Immature natural killer cell (primary cell): Measurements from ENCODE around the gene AQP2. TPM values are rescaled to one million over a fixed set of nuclear protein-coding genes. Genes with fewer than 3 reads are reported as not detected.

Experiments
- DNase-seq, 3 donors: peaks; one replicate each; pipeline ENCODE4 v3.0.0; 2022; ENCODE audit warnings: mixed read lengths in 1 of 3
- H3K27ac Mint-ChIP-seq, 6 donors: one replicate each; pipeline ENCODE4 v1.8.0; 2020; ENCODE audit warnings: mixed read lengths in 6 of 6, mild to moderate bottlenecking in 5 of 6, inconsistent platforms in 4 of 6, moderate library complexity in 3 of 6
- H3K27me3 Mint-ChIP-seq, 3 donors: one replicate each; pipeline ENCODE4 v1.8.0; 2020 to 2021; ENCODE audit warnings: low read depth in 3 of 3, mild to moderate bottlenecking in 3 of 3, mixed read lengths in 3 of 3, moderate library complexity in 3 of 3, inconsistent platforms in 1 of 3
- H3K36me3 Mint-ChIP-seq, 3 donors: one replicate each; pipeline ENCODE4 v1.8.0; 2020; ENCODE audit warnings: mixed read lengths in 3 of 3, inconsistent platforms in 2 of 3, mild to moderate bottlenecking in 2 of 3
- H3K4me1 Mint-ChIP-seq, 2 donors: one replicate each; pipeline ENCODE4 v1.8.0; 2020; ENCODE audit warnings: inconsistent platforms in 2 of 2, mild to moderate bottlenecking in 2 of 2, mixed read lengths in 2 of 2, moderate library complexity in 1 of 2
- H3K4me3 Mint-ChIP-seq, 5 donors: one replicate each; pipeline ENCODE4 v1.8.0; 2020; ENCODE audit warnings: mild to moderate bottlenecking in 5 of 5, mixed read lengths in 5 of 5, inconsistent platforms in 3 of 5, moderate library complexity in 3 of 5
- H3K9me3 Mint-ChIP-seq, 6 donors: one replicate each; pipeline ENCODE4 v1.8.0; 2020; ENCODE audit warnings: mild to moderate bottlenecking in 6 of 6, mixed read lengths in 6 of 6, inconsistent platforms in 4 of 6, moderate library complexity in 3 of 6
- polyA plus RNA-seq, 3 donors: library from polyadenylated mRNA; unstranded; fragments of 300-500 nt; fragmentation: Illumina TruSeq; gene quantifications; one replicate each; pipeline ENCODE4 v1.2.3, GENCODE V29; 2021

Gene AQP2
- polyA plus RNA-seq, 3 donors from 2014 or later = not detected

DNA sequence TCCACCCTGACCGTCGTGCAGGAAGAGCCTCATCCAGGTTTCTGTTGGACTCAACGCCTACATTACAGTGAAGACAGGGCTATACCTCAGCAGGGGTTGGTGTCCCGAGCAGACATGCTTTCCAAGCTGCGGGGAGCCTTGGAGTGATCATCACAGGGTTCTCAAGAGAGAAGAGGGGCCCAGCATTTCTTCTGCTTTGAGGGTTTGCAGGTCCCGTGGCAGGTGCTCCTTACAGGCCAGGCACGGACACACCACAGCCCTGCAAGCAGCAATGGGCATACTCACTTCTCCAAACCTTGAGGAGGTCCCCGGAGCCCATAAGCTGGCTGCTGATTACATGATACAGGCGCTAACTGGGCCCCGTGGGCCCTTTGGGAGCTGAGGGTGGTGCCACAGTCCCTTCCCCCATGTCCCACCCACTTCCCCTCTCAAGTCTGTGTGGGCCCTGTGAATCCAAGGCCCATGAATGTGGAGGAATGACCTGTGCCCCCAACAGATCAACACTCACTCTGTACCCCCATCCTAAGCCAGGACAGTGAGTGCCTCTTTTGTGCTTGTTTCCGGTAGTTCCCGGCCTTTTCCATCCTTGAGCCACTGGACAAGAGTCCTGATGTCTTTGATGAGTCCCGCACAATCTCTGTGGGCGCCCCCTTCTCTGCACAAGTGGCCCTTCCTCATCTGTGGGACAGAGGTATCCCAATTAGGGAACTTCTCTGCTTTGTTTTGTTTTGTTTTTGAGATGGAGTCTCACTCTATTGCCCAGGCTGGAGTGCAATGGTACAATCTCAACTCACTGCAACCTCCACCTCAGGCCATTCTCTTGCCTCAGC lies 1.1 kb downstream of the AQP2 start:
- Mint-ChIP-seq H3K4me1 (no peaks in the 10 kb centered on the region), H3K4me3 (no peak overlapping the region), H3K9me3 (no peaks in the 10 kb centered on the region), H3K36me3 (no peaks in the 10 kb centered on the region), H3K27ac (no peak overlapping the region), H3K27me3 (peaks cover 5 to 13% (median 6%) of the 10 kb centered on the region in 3 donors)
- DNase-seq = no peak

DNA sequence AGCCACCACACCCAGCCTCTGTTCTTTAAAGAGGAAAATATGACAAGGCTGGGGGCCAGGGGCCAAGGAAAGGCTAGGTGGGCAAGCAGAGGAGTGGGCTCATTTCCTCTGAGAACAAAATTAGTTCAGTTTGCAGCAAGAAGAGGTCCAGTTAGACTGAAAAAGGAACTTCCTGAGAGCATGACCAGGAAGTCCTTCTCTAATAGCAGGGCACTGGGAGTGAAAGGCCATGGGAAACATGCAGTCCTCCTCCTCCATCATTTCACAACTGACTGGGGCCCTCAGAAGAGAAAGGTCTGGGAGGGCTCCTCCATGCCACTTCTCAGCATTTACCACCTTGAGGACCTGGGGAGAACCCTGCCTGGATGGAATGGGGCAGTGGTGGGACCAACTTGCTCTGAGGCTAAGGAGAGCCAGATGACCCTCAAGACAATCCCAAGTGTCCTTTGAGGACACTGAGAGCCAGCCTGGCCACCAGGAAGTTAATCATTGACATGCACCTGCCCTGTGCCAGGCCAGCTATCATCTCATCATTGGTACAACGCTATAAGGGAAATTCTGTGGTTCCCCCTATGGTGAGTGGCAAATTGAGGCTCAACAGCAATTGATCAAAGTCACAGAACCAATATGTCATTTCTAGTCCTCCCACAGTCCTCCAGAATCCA lies 2.0 kb downstream of the AQP2 start:
- peaks cover 5 to 20% (median 10%) of the 10 kb centered on the region in 3 donors for H3K27me3 Mint-ChIP-seq

DNA sequence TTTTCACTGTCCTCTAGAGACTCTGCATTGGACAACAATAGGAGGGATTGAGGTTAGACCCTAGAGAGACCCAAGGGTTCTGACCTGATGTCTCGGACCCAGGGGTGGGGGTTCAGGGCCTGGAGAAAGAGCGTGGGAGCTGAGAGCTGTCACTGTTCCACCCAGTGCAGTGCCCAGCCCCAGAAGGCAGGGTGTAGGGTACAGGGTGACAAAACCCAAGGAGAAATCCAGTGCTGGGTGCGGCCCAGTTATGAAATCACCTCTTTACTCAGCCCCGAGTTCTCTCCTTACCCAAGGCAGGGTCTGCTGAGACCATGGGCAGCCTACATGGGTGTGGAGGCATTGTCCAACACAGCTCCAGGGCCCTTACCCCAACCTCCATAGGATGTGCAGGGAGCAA lies 2.6 kb downstream of the AQP2 start:
- Mint-ChIP-seq H3K4me1 (no peaks in the 10 kb centered on the region), H3K27me3 (peaks cover 7 to 22% (median 10%) of the 10 kb centered on the region in 3 donors), H3K27ac (no peak overlapping the region), H3K36me3 (no peaks in the 10 kb centered on the region), H3K9me3 (no peaks in the 10 kb centered on the region), H3K4me3 (no peak overlapping the region)
- DNase-seq = no peak

More for the DNA sequence above, 2.0 kb downstream of the AQP2 start:
- Mint-ChIP-seq H3K9me3 (no peaks in the 10 kb centered on the region), H3K27ac (no peak overlapping the region), H3K4me1 (no peaks in the 10 kb centered on the region), H3K36me3 (no peaks in the 10 kb centered on the region), H3K4me3 (no peak overlapping the region)
- no peak for DNase-seq

DNA sequence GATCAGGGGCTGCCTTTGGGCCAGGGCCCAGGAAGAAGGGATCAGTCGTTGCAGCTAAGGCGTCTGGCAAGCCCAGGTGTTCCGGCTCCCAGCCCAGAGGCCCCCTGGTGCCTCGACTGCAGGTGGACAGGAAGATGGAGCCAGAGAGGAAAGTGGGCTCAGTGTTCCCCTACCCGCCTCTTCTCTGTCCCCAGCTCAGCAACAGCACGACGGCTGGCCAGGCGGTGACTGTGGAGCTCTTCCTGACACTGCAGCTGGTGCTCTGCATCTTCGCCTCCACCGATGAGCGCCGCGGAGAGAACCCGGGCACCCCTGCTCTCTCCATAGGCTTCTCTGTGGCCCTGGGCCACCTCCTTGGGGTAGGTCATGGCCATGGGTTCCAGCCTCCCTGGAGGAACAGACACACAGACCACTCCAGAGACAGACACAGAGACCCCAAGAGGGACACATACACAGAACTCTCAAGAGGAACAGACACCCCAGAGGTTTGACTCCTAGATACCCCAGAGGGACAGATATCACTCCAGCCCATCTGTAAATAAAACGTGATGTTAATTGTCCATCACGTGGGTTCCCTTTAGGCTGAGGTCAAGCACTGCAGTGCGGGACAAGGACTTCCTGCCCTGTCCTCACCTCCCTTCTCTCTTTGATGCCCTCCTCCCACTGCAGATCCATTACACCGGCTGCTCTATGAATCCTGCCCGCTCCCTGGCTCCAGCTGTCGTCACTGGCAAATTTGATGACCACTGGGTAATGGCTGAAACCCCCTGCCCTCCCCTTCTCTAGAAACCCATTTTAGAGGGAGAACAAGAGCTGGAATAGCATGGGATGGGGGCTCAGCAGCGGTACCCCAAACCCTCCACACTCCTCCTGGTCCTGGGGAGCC lies 3.7 kb downstream of the AQP2 start:
- H3K9me3 Mint-ChIP-seq = no peaks in the 10 kb centered on the region
- no peaks in the 10 kb centered on the region for H3K36me3 Mint-ChIP-seq
- no peak overlapping the region for H3K4me3 Mint-ChIP-seq
- H3K27ac Mint-ChIP-seq = peak overlapping the region in 1 of 6 donors; percentile 11
- peaks cover 11 to 24% (median 12%) of the 10 kb centered on the region in 3 donors for H3K27me3 Mint-ChIP-seq
- no peak for DNase-seq
- no peaks in the 10 kb centered on the region for H3K4me1 Mint-ChIP-seq

DNA sequence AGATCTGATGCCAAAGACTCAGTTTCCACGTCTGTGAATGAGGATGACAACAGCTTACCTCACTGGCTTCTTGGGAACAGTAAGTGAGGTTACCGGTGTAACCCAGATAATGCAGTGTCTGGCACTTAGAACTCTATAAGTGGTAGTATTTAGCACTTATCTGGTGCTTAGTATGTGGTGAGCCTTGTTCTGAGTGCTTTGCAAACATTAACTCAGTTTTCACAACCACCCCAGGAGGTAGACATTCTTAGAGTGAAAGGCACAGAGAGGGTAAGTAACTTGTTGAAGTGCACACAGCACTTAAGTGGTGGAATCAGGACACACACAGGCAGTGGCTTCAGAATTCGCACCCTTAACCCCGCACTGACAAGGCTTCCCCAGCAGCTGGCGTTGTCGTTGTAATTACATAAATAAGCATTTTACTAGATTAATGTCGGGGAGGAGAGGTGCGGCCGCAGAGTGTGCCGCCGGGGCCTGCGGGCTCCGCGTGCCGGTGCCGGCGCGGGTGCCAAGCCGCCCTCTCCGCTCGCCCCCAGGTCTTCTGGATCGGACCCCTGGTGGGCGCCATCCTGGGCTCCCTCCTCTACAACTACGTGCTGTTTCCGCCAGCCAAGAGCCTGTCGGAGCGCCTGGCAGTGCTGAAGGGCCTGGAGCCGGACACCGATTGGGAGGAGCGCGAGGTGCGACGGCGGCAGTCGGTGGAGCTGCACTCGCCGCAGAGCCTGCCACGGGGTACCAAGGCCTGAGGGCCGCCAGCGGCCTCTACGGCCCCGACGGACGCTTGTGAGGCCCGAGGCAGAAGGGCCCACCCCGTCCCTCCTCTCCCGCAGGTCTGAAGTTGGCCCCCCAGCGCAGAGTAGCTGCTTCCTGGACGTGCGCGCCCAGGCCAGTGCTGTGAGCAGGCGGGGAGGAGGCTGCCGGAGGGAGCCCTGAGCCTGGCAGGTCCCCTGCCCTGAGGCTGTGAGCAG lies 4.6 kb downstream of the AQP2 start:
- Mint-ChIP-seq H3K27me3 (peaks cover 10 to 27% (median 18%) of the 10 kb centered on the region in 3 donors), H3K4me3 (no peak overlapping the region), H3K27ac (no peak overlapping the region), H3K9me3 (peaks cover 0 to under 1% (median 0%) of the 10 kb centered on the region in 6 donors), H3K4me1 (peaks cover 0 to under 1% of the 10 kb centered on the region in 2 donors), H3K36me3 (peaks cover 0 to under 1% (median 0%) of the 10 kb centered on the region in 3 donors)
- no peak for DNase-seq

DNA sequence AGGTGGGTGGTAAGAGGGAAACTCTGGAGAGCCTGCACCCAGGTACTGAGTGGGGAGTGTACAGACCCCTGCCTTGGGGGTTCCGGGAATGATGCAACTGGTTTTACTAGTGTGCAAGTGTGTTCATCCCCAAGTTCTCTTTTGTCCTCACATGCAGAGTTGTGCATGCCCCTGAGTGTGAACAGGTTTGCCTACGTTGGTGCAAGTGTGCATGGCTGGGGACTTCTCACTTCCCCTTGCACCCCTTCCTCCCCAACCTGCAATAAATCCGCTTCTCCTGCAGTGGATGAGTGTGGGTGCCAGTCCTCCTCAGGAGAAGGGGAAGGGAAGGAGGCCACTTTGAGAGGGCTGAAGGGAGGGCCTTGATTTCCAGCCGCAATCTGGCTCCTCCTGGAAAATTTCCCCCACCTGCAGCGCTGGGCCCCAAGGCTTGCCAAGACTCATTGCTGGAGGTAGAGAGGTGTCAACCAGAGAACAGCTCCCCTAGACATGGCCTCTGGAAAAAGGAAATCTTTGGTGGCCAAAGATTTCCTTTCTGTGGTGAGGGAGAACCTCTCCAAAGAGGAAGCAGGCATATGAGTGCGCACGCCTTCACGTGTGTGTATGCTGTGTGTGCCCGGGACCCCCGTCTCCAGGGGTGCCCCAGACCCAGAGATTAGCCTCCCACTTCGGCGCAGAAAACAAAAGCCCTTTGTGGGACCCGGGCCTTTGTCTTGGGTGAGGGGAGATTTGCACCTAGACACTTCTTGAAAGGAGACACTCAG lies 5.5 kb downstream of the AQP2 start:
- H3K27me3 Mint-ChIP-seq = peaks cover 11 to 29% (median 25%) of the 10 kb centered on the region in 3 donors
- H3K4me3 Mint-ChIP-seq = no peak overlapping the region
- H3K9me3 Mint-ChIP-seq = peaks cover 0 to 6% (median 0%) of the 10 kb centered on the region in 6 donors
- no peak for DNase-seq
- peaks cover 0 to 7% (median 4%) of the 10 kb centered on the region in 3 donors for H3K36me3 Mint-ChIP-seq
- peaks cover 5 to 9% of the 10 kb centered on the region in 2 donors for H3K4me1 Mint-ChIP-seq
- H3K27ac Mint-ChIP-seq = no peak overlapping the region

DNA sequence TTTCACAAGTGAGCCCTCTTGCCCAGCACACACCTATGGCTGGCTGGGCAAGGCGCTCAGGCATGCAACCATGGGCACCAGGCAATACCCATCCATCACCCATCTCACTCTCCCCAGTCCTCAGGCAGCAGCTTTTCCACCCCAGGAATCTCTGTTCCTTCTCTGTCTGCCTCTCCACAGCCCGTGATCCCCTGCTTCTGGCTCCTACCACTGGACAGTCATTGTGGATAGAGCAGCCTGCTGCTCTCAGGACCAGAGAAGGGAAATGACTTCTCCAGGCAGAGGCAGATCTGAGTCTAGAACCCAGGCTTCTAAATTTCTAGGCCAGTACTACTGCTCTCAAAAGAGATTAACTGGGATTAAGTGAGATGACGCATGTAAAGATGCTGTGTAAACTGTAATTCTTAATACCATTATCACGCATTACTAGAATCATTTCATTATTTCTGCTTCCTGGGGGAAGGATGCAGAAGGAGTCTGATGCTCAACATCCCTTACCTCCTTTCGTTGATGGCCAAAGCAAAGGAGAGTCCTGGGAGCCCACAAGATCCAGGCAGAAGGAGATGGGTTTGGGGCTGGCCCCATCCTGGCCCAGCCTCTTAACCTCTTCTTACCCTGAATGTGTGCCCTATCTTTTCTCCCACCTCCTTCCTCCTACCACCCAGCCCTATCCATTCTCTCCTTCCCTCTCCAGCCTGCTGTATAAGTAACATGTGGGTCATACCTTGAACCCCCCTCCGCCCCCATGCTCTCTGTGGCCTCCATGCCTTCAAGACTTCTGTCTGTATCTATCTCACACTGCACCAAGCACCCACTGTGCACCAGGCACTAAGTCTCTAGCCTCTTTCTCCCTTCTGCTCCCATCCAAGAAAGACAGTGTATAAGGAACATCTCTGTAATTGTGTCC lies 6.4 kb downstream of the AQP2 start:
- no peak for DNase-seq
- Mint-ChIP-seq H3K36me3 (peaks cover 0 to 7% (median 4%) of the 10 kb centered on the region in 3 donors), H3K27ac (no peak overlapping the region), H3K4me1 (peaks cover 5 to 9% of the 10 kb centered on the region in 2 donors), H3K9me3 (peaks cover 0 to 6% (median 0%) of the 10 kb centered on the region in 6 donors), H3K27me3 (peaks cover 10 to 29% (median 24%) of the 10 kb centered on the region in 3 donors), H3K4me3 (no peak overlapping the region)

DNA sequence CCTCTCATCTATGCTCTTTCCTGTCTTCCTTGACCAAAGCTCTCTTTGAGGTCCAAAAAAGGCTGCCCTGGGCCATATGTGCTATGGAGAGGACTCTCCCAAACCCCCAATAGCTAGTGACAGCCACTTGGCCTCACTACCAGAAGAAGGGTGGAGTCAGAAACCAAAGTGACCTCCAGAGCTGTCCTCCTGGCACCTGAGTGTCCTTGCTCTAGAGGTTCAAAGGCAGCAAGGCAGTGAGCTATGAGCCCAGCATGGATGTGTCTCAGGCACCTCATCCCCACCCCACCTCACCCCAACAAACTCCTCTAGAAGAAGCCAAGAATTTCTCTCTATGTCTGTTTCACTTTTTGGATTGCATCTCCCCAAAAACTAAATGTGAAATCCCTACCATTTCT lies 7.0 kb downstream of the AQP2 start:
- peaks cover 0 to 7% (median 4%) of the 10 kb centered on the region in 3 donors for H3K36me3 Mint-ChIP-seq
- no peak overlapping the region for H3K27ac Mint-ChIP-seq
- no peak for DNase-seq
- H3K4me3 Mint-ChIP-seq = no peak overlapping the region
- peaks cover 0 to 6% (median 0%) of the 10 kb centered on the region in 6 donors for H3K9me3 Mint-ChIP-seq
- peaks cover 5 to 9% of the 10 kb centered on the region in 2 donors for H3K4me1 Mint-ChIP-seq
- peaks cover 14 to 29% (median 23%) of the 10 kb centered on the region in 3 donors for H3K27me3 Mint-ChIP-seq

DNA sequence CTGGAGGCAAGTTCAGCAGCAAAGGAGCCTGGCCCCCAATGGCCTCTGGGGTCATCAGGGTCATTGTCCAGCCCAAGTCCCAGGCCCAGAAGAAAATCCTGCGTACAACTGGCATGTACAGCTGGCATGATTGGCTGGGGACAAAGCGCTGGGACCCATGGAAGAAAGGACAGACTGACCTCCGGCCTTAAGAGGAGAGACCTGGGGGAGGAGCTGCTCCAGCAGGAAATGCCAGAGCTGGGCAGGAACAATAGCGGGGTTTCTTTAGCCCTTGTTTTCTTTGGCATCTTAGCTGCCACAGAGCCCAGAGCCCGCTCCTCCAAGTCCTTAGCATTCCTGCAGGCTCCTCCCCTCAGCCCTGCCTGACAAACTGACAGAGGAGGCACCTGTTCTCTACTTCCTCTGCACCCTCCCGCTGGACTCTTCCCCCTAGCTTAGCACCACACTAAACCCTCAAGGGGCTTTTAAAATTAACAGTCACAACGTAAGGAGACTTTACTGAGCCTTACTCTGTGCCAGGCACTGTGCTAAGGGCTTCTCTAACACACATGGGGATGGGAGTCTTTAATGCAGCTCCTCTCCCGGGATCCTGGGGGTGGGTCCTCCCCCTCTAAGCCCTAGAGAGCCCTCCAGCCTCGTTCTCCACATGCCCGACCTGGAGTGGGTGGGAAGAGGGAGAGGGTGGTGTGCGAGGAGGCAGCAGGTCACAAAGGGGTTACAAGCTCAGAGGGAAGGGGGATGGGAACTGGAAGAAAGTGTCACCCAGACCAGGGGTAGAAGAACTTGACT lies 9.3 kb downstream of the AQP2 start:
- Mint-ChIP-seq H3K27me3 (peaks cover 20 to 26% (median 23%) of the 10 kb centered on the region in 3 donors), H3K36me3 (peaks cover 0 to 7% (median 4%) of the 10 kb centered on the region in 3 donors), H3K4me1 (peaks cover 5 to 9% of the 10 kb centered on the region in 2 donors), H3K27ac (no peak overlapping the region), H3K9me3 (peaks cover 0 to 6% (median 0%) of the 10 kb centered on the region in 6 donors), H3K4me3 (peak overlapping the region in 4 of 5 donors; percentile 4 to 75 (median 44))
- no peak for DNase-seq

DNA sequence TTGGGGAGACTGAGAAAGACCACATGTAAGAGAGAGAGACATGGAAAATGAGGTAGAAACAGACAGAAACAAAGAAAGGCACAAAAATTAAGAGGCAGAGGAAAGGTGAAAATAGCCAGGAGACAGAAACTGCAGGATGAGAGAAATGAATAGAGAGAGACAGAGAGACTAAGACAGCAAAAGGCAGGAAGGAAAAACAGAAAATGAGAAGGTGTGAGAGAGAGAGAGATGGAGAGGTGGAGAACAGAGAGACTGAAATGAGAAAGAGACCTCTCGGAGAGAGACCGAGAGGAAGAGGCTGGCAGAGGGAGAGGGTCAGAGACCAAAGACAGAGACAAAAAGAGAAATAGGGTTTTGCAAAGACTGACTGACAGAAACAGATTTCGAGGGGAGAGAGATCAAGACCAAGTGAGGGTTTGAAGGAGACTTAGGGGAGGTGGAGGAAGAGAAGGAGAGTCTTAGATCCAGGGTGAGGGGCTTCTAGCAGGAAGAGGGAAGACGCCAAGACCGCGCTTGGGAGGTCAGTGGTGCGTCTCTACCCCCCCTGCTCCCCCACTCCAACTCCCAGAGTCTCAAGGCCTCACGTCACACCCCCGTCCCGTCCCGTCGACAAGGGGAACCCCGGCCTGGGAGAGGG lies 10.1 kb downstream of the AQP2 start:
- Mint-ChIP-seq H3K36me3 (peaks cover 0 to 7% (median 4%) of the 10 kb centered on the region in 3 donors), H3K27me3 (peaks cover 20 to 28% (median 23%) of the 10 kb centered on the region in 3 donors)
- DNase-seq = no peak

More for the DNA sequence above, 10.1 kb downstream of the AQP2 start:
- peak overlapping the region; percentile 4 to 75 (median 26) for H3K4me3 Mint-ChIP-seq
- H3K4me1 Mint-ChIP-seq = peaks cover 5 to 9% of the 10 kb centered on the region in 2 donors
- peaks cover 0 to 6% (median 0%) of the 10 kb centered on the region in 6 donors for H3K9me3 Mint-ChIP-seq
- no peak overlapping the region for H3K27ac Mint-ChIP-seq
